ENCODE results near the gene MAML1. TPM values are rescaled to one million over a fixed set of nuclear protein-coding genes. Genes with fewer than 3 reads are reported as not detected.
"Not testable (repeated sequence)": the region's sequence is repeated elsewhere in the genome, so short reads cannot be mapped to it uniquely, and the experiment has no call there.

MAML1 gene, protein sequence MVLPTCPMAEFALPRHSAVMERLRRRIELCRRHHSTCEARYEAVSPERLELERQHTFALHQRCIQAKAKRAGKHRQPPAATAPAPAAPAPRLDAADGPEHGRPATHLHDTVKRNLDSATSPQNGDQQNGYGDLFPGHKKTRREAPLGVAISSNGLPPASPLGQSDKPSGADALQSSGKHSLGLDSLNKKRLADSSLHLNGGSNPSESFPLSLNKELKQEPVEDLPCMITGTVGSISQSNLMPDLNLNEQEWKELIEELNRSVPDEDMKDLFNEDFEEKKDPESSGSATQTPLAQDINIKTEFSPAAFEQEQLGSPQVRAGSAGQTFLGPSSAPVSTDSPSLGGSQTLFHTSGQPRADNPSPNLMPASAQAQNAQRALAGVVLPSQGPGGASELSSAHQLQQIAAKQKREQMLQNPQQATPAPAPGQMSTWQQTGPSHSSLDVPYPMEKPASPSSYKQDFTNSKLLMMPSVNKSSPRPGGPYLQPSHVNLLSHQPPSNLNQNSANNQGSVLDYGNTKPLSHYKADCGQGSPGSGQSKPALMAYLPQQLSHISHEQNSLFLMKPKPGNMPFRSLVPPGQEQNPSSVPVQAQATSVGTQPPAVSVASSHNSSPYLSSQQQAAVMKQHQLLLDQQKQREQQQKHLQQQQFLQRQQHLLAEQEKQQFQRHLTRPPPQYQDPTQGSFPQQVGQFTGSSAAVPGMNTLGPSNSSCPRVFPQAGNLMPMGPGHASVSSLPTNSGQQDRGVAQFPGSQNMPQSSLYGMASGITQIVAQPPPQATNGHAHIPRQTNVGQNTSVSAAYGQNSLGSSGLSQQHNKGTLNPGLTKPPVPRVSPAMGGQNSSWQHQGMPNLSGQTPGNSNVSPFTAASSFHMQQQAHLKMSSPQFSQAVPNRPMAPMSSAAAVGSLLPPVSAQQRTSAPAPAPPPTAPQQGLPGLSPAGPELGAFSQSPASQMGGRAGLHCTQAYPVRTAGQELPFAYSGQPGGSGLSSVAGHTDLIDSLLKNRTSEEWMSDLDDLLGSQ
- total RNA-seq = 10 to 100 TPM; 16.3 to 22.4 (median 21.0) TPM

DNA sequence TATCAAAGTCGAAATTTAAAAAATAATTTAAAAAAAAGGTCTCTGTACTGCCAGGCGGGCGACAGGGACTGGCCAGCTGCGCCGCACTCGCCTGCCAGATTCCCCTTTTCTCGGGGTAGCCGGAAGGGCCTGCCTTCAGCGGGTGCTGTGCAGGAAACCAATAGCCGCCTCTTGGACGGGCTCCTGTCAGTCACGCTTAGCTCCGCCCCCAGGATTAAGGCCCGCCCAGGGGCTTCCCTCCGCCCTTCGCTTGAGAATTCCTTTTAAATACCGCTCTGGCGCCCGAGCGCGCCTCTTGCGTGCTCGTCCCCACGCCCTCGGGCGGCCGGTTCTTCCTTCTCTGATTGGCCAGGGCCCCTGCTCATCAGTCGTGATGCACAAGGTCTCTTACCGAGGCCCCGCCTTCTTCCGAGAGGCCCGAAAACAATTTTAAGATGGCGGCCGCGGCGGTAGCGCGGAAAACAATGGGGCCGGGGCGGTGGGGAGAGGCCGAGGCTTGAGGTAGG lies at the start of gene MAML1:
Gene MAML1, plus strand, starts transcription at position 411 of the 506 bp plus-strand sequence. CDS start 291 bp downstream, outside the sequence.
- TF ChIP-seq POLR2A (IDR thresholded peaks at IDR 0.05) (no peak), POLR2AphosphoS5 (IDR thresholded peaks at IDR 0.05) (peak; percentile 44 to 82 (median 78))
- TF ChIP-seq, protein P1, sequence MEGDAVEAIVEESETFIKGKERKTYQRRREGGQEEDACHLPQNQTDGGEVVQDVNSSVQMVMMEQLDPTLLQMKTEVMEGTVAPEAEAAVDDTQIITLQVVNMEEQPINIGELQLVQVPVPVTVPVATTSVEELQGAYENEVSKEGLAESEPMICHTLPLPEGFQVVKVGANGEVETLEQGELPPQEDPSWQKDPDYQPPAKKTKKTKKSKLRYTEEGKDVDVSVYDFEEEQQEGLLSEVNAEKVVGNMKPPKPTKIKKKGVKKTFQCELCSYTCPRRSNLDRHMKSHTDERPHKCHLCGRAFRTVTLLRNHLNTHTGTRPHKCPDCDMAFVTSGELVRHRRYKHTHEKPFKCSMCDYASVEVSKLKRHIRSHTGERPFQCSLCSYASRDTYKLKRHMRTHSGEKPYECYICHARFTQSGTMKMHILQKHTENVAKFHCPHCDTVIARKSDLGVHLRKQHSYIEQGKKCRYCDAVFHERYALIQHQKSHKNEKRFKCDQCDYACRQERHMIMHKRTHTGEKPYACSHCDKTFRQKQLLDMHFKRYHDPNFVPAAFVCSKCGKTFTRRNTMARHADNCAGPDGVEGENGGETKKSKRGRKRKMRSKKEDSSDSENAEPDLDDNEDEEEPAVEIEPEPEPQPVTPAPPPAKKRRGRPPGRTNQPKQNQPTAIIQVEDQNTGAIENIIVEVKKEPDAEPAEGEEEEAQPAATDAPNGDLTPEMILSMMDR (IDR thresholded peaks at IDR 0.05) = no peak
- peak; percentile 100 for DNase-seq (ENCODE audit: low spot score in 2 of 2)
- intact Hi-C loops (cut with DNase I; ENCODE audit: low total_unique reads) = no loop called here
- Histone ChIP-seq H3K4me1 (peaks cover 4 to 13% of the 10 kb centered on the region in 2 donors), H3K27ac (peak within 1 kb of the TSS; percentile 96), H3K36me3 (peaks cover 4% of the 10 kb centered on the region), H3K4me3 (peak within 1 kb of the TSS; percentile 84 to 96 (median 94)), H3K27me3 (no peaks in the 10 kb centered on the region), H3K9me3 (no peaks in the 10 kb centered on the region)

DNA sequence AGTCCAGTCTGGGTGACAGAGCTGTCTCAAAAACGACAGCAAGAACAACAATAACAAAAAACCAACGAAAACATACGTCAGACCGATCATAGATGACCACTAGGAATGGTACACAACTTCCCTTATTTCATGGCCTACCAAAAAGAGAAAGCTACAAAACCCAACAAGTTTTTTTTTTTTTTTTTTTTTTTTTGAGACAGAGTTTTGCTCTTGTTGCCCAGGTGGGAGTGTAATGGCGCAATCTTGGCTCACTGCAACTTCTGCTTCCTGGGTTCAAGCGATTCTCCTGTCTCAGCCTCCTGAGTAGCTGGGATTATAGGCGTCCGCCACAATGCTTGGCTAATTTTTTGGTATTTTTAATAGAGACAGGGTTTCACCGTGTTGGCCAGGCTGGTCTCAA lies 43.4 kb upstream of the MAML1 start:
- intact Hi-C loops (cut with DNase I; ENCODE audit: low total_unique reads); H3K4me1 ChIP-seq; H3K27me3 ChIP-seq; H3K4me3 ChIP-seq; H3K36me3 ChIP-seq; DNase-seq (ENCODE audit: low spot score in 2 of 2); H3K27ac ChIP-seq; H3K9me3 ChIP-seq: not testable (repeated sequence)

DNA sequence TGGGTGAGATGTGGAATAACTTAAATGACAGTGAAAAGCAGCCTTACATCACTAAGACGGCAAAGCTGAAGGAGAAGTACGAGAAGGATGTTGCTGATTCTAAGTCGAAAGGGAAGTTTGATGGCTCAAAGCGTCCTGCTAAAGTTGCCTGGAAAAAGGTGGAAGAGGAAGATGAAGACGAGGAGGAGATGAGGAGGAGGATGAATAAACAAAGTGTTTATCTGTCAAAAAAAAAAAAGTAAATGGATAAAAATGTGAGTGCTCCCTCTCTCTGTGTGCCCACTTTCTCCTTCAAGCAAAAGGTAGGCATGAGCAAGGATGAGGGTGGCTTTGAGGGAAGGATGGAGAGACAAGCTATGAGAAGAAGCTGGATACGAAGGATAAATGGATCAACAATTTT lies 38.1 kb upstream of the MAML1 start:
- no peak overlapping the region for H3K27ac ChIP-seq
- H3K9me3 ChIP-seq = no peaks in the 10 kb centered on the region
- no peaks in the 10 kb centered on the region for H3K36me3 ChIP-seq
- no peaks in the 10 kb centered on the region for H3K27me3 ChIP-seq
- no peaks in the 10 kb centered on the region for H3K4me1 ChIP-seq
- no peak overlapping the region for H3K4me3 ChIP-seq
- no peak for DNase-seq (ENCODE audit: low spot score in 2 of 2)
- TF ChIP-seq POLR2AphosphoS5 (IDR thresholded peaks at IDR 0.05) (no peak), POLR2A (IDR thresholded peaks at IDR 0.05) (no peak)
- TF ChIP-seq, protein P1 (IDR thresholded peaks at IDR 0.05) = no peak
- intact Hi-C loops (cut with DNase I; ENCODE audit: low total_unique reads) = no loop called here

DNA sequence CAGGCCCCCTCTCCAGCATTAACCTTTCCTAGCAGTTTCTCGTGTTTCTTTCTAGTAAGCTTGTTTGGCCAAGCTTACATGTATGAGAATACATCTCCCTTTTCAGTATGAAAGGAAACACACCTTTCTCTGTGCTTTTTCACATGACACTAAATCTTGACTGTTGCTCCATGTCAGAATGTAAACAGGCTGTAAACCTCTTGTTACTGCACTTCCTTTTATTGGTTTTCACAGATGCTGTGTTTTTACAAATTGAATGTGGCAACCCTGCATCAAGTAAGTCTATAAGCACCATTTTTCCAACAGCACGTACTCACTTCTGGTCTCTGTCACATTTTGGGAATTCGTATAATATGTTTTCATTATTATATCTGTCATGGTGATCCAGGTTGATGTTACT lies 36.0 kb upstream of the MAML1 start:
- no peaks in the 10 kb centered on the region for H3K27me3 ChIP-seq
- H3K4me3 ChIP-seq = no peak overlapping the region
- no peaks in the 10 kb centered on the region for H3K4me1 ChIP-seq
- intact Hi-C loops (cut with DNase I; ENCODE audit: low total_unique reads) = no loop called here
- H3K9me3 ChIP-seq = no peaks in the 10 kb centered on the region
- no peak for TF ChIP-seq POLR2A (IDR thresholded peaks at IDR 0.05)
- TF ChIP-seq POLR2AphosphoS5 (IDR thresholded peaks at IDR 0.05) = no peak
- TF ChIP-seq, protein P1 (IDR thresholded peaks at IDR 0.05) = no peak
- DNase-seq (ENCODE audit: low spot score in 2 of 2) = no peak
- H3K27ac ChIP-seq = peak overlapping the region in 1 of 2 donors; percentile 99
- H3K36me3 ChIP-seq = no peaks in the 10 kb centered on the region

DNA sequence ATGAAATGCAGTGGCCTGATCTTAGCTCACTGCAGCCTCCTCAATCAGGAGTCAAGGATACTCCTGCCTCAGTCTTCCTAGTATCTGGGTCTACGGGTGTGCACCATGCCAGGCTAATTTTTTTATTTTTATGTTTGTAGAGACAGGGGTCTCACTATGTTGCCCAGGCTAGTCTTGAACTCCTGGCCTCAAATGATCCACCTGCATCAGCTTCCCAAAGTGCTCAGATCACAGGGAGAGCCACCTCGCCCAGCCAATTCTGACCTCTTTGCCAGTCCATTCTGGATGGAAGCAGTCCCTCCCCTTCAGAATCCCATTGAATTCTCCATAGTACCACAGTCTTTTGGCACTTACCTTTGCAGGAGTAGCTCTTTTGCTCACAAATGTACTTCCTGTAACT lies 35.5 kb upstream of the MAML1 start:
- no peaks in the 10 kb centered on the region for H3K4me1 ChIP-seq
- no peaks in the 10 kb centered on the region for H3K27me3 ChIP-seq
- no peak for DNase-seq (ENCODE audit: low spot score in 2 of 2)
- peak overlapping the region in 1 of 3 donors; percentile 80 for H3K4me3 ChIP-seq
- intact Hi-C loops (cut with DNase I; ENCODE audit: low total_unique reads) = no loop called here
- TF ChIP-seq POLR2AphosphoS5 (IDR thresholded peaks at IDR 0.05) = no peak
- TF ChIP-seq POLR2A (IDR thresholded peaks at IDR 0.05) = no peak
- TF ChIP-seq, protein P1 (IDR thresholded peaks at IDR 0.05) = no peak
- no peaks in the 10 kb centered on the region for H3K36me3 ChIP-seq
- H3K27ac ChIP-seq = peak overlapping the region; percentile 96 to 99
- H3K9me3 ChIP-seq = no peaks in the 10 kb centered on the region

DNA sequence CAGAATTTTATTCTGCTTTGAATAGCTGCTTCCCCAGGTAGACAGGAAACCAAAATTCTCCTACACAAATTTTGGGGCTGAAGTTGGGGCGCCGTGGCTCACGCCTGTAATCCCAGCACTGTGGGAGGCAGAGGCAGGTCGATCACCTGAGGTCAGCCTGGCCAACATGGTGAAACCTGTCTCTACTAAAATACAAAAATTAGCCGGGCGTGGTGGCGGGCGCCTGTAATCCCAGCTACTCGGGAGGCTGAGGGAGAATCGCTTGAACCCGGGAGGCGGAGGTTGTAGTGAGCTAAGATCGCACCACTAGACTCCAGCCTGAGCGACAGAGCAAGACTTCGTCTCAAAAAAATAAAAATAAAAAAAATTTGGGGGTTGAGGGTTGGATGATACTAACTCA lies 35.1 kb upstream of the MAML1 start:
- H3K9me3 ChIP-seq; H3K27me3 ChIP-seq; intact Hi-C loops (cut with DNase I; ENCODE audit: low total_unique reads); DNase-seq (ENCODE audit: low spot score in 2 of 2); H3K4me1 ChIP-seq; H3K36me3 ChIP-seq: not testable (repeated sequence)
- H3K4me3 ChIP-seq = peak overlapping the region; percentile 68 to 94 (median 80)
- H3K27ac ChIP-seq = peak overlapping the region; percentile 96 to 99
